ENCODE data around the gene TMPRSS11E. TPM values are rescaled to one million over a fixed set of nuclear protein-coding genes. Genes with fewer than 3 reads are reported as not detected.

TMPRSS11E gene
- total and polyA plus RNA-seq, 10 of the 15 experiments (the other 5 are each of a cell fraction or from before 2014, with no cell fraction given) = not detected

DNA sequence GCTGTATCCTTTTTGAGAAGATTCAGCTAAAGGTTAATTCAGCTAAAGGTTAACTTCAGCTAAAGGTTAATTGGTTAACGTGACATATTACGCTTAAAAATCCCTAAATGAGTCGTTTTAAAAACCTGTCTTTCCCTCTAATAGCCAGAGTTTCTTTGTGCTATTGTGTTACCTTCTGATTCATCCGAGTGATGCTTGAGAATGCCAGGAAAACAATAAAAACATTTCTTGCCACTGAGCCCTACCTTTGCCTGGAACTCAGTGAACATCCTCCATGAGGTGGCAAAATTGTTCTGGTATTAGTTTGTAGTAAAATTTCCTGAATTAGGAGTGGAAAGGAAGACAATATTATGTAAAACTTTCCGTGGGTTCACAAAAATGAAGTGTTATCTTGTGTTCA, 13.7 kb upstream of the TMPRSS11E start:
- DNase-seq (ENCODE audit: low read depth, low spot score) (no peak), FAIRE-seq (no peak), ATAC-seq (no peak)
- in situ Hi-C loops (cut with MboI) (no loop called here), intact Hi-C loops (cut with micrococcal nuclease; ENCODE audit: unreplicated experiment) (no loop called here)
- Histone ChIP-seq H3K36me3 (ENCODE audit: control insufficient read depth in 2 of 2, insufficient read depth in 2 of 2, low read length in 1 of 2) (no peaks in the 10 kb centered on the region), H3K4me1 (ENCODE audit: control insufficient read depth, insufficient read depth, low read length) (no peaks in the 10 kb centered on the region), H3K27me3 (replicated peaks in 1 of 2; ENCODE audit: control insufficient read depth in 2 of 2, insufficient read depth in 2 of 2, low read length in 1 of 2) (no peaks in the 10 kb centered on the region), H4K20me1 (ENCODE audit: control insufficient read depth, insufficient read depth) (no peaks in the 10 kb centered on the region), H3K9ac (ENCODE audit: control insufficient read depth, insufficient read depth, low read length) (no peak overlapping the region), H3K79me2 (ENCODE audit: control insufficient read depth, insufficient read depth, low read length) (no peaks in the 10 kb centered on the region), H2AFZ (ENCODE audit: control insufficient read depth, low read depth, low read length) (no peak overlapping the region), H3K4me3 (no peak overlapping the region), H3K4me2 (ENCODE audit: control insufficient read depth, insufficient read depth) (no peak overlapping the region), H3K27ac (ENCODE audit: control insufficient read depth, insufficient read depth) (no peak overlapping the region), H3K9me3 (replicated peaks; ENCODE audit: control insufficient read depth, insufficient read depth, low read length) (no peaks in the 10 kb centered on the region)
- ChIA-PET RAD21 (ENCODE audit: unreplicated experiment) (no interaction called here), CTCF (no interaction called here), SMC1A (ENCODE audit: uncharacterized antibody, unreplicated experiment) (no interaction called here), POLR2A (no interaction called here)
- TF ChIP-seq YBX1 (IDR thresholded peaks at IDR 0.05) (no peak), BRCA1 (IDR thresholded peaks at IDR 0.05; ENCODE audit: low read depth, low read length) (no peak)
- BruUV-seq (replicated peaks) = no TSS peak
- 44% methylated on average over 5 of the region's 5 CpGs for WGBS (ENCODE audit: insufficient coverage, insufficient replicate concordance, low lambda C conversion rate, missing lambda C conversion rate)

DNA sequence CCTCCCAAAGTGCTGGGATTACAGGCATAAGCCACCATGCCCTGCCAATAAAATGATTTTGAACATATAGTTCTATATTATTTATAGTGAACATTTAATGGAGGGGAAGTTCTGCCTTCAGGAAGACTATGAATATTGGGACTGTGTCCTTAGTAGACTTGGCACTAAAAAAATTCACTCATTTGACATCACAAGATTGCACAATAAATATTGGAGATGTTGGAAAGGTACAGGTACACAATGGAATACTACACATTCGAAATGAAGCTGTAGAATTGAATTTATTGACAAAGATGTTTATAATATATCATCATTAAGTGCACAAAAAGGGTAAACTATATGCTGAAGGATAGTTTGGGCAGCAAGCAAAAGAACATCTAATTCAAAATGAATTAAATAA, 13.0 kb upstream of the TMPRSS11E start:
- Histone ChIP-seq H3K36me3 (ENCODE audit: control insufficient read depth in 2 of 2, insufficient read depth in 2 of 2, low read length in 1 of 2) (no peaks in the 10 kb centered on the region), H3K27me3 (replicated peaks in 1 of 2; ENCODE audit: control insufficient read depth in 2 of 2, insufficient read depth in 2 of 2, low read length in 1 of 2) (no peaks in the 10 kb centered on the region), H3K27ac (ENCODE audit: control insufficient read depth, insufficient read depth) (no peak overlapping the region), H3K9ac (ENCODE audit: control insufficient read depth, insufficient read depth, low read length) (no peak overlapping the region), H3K4me3 (no peak overlapping the region), H3K9me3 (replicated peaks; ENCODE audit: control insufficient read depth, insufficient read depth, low read length) (no peaks in the 10 kb centered on the region), H3K4me1 (ENCODE audit: control insufficient read depth, insufficient read depth, low read length) (no peaks in the 10 kb centered on the region), H3K79me2 (ENCODE audit: control insufficient read depth, insufficient read depth, low read length) (no peaks in the 10 kb centered on the region), H2AFZ (ENCODE audit: control insufficient read depth, low read depth, low read length) (no peak overlapping the region), H3K4me2 (ENCODE audit: control insufficient read depth, insufficient read depth) (no peak overlapping the region), H4K20me1 (ENCODE audit: control insufficient read depth, insufficient read depth) (no peaks in the 10 kb centered on the region)
- no TSS peak for BruUV-seq (replicated peaks)
- TF ChIP-seq, protein P1, sequence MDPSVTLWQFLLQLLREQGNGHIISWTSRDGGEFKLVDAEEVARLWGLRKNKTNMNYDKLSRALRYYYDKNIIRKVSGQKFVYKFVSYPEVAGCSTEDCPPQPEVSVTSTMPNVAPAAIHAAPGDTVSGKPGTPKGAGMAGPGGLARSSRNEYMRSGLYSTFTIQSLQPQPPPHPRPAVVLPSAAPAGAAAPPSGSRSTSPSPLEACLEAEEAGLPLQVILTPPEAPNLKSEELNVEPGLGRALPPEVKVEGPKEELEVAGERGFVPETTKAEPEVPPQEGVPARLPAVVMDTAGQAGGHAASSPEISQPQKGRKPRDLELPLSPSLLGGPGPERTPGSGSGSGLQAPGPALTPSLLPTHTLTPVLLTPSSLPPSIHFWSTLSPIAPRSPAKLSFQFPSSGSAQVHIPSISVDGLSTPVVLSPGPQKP (IDR thresholded peaks at IDR 0.05; ENCODE audit: low read depth, low read length) = no peak
- in situ Hi-C loops (cut with MboI) (no loop called here), intact Hi-C loops (cut with micrococcal nuclease; ENCODE audit: unreplicated experiment) (no loop called here)
- FAIRE-seq (no peak), ATAC-seq (no peak), DNase-seq (ENCODE audit: low read depth, low spot score) (no peak)
- POLR2A ChIA-PET = no interaction called here
- CTCF ChIA-PET = no interaction called here
- WGBS (ENCODE audit: insufficient coverage, insufficient replicate concordance, low lambda C conversion rate, missing lambda C conversion rate) = 0% methylated on average over 1 of the region's 1 CpG
- RAD21 ChIA-PET (ENCODE audit: unreplicated experiment) = no interaction called here
- SMC1A ChIA-PET (ENCODE audit: uncharacterized antibody, unreplicated experiment) = no interaction called here
